Type B pancreatic cell (in vitro differentiated cells): Measurements from ENCODE around the gene ATIC. TPM values are rescaled to one million over a fixed set of nuclear protein-coding genes. Genes with fewer than 3 reads are reported as not detected.
"Not testable (repeated sequence)": the region's sequence is repeated elsewhere in the genome, so short reads cannot be mapped to it uniquely, and the experiment has no call there.

Experiments
- DNase-seq: peaks from one replicate; pipeline ENCODE4 v3.0.0; 2021; ENCODE audit warnings: mixed read lengths; ENCODE audit not compliant: unreplicated experiment; ENCODE audit errors: extremely low spot score
- H3K27ac Mint-ChIP-seq: 2 replicates; pipeline ENCODE4 v1.8.0; 2021; ENCODE audit warnings: mild to moderate bottlenecking, mixed read lengths
- H3K27me3 Mint-ChIP-seq: 2 replicates; pipeline ENCODE4 v1.8.0; 2021; ENCODE audit warnings: mixed read lengths
- H3K36me3 Mint-ChIP-seq: 2 replicates; pipeline ENCODE4 v1.8.0; 2021; ENCODE audit warnings: mixed read lengths
- H3K4me1 Mint-ChIP-seq: one replicate; pipeline ENCODE4 v1.8.0; 2021; ENCODE audit warnings: mixed read lengths; ENCODE audit not compliant: unreplicated experiment
- H3K4me3 Mint-ChIP-seq: 2 replicates; pipeline ENCODE4 v1.8.0; 2021; ENCODE audit warnings: mild to moderate bottlenecking, mixed read lengths
- H3K9me3 Mint-ChIP-seq: 2 replicates; pipeline ENCODE4 v1.8.0; 2021; ENCODE audit warnings: mixed read lengths
- total RNA-seq: library from RNA; stranded (reverse); gene quantifications from 2 replicates; pipeline ENCODE4 v1.2.1, GENCODE V29; 2021; ENCODE audit warnings: low replicate concordance
- TF ChIP-seq, protein P1 (sequence below): fragments of 200-600 bp; sonication (generic); conservative IDR thresholded peaks from 2 replicates; pipeline ENCODE4 v1.5.0; 2021; ENCODE audit warnings: antibody characterized with exemption, mild to moderate bottlenecking

The ATIC gene
- total RNA-seq, 1 donor from 2014 or later, result 152 TPM

GRCh38 chr2:215293879-215294278 lies 18.0 kb upstream of the ATIC start:
- peak overlapping the region; percentile 74 for H3K27ac Mint-ChIP-seq
- H3K9me3 Mint-ChIP-seq, result peaks cover 4% of the 10 kb centered on the region
- no peaks in the 10 kb centered on the region for H3K27me3 Mint-ChIP-seq
- H3K4me3 Mint-ChIP-seq, result peak overlapping the region; percentile 22
- TF ChIP-seq, protein P1, sequence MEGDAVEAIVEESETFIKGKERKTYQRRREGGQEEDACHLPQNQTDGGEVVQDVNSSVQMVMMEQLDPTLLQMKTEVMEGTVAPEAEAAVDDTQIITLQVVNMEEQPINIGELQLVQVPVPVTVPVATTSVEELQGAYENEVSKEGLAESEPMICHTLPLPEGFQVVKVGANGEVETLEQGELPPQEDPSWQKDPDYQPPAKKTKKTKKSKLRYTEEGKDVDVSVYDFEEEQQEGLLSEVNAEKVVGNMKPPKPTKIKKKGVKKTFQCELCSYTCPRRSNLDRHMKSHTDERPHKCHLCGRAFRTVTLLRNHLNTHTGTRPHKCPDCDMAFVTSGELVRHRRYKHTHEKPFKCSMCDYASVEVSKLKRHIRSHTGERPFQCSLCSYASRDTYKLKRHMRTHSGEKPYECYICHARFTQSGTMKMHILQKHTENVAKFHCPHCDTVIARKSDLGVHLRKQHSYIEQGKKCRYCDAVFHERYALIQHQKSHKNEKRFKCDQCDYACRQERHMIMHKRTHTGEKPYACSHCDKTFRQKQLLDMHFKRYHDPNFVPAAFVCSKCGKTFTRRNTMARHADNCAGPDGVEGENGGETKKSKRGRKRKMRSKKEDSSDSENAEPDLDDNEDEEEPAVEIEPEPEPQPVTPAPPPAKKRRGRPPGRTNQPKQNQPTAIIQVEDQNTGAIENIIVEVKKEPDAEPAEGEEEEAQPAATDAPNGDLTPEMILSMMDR, result no peak
- no peaks in the 10 kb centered on the region for H3K36me3 Mint-ChIP-seq
- DNase-seq, result no peak
- H3K4me1 Mint-ChIP-seq, result peaks cover 4% of the 10 kb centered on the region

GRCh38 chr2:215299337-215299859 lies 12.5 kb upstream of the ATIC start:
- TF ChIP-seq, protein P1, result no peak
- Mint-ChIP-seq H3K27me3 (no peaks in the 10 kb centered on the region), H3K27ac (no peak overlapping the region), H3K4me1 (peaks cover 4% of the 10 kb centered on the region), H3K36me3 (no peaks in the 10 kb centered on the region), H3K9me3 (peaks cover 4% of the 10 kb centered on the region), H3K4me3 (peak overlapping the region; percentile 19)
- no peak for DNase-seq

GRCh38 chr2:215301994-215302393 lies 9.9 kb upstream of the ATIC start:
- DNase-seq, result no peak
- Mint-ChIP-seq H3K4me1 (peaks cover 4% of the 10 kb centered on the region), H3K4me3 (no peak overlapping the region), H3K36me3 (no peaks in the 10 kb centered on the region), H3K9me3 (peaks cover 3% of the 10 kb centered on the region), H3K27me3 (no peaks in the 10 kb centered on the region), H3K27ac (no peak overlapping the region)
- TF ChIP-seq, protein P1, result no peak

DNA sequence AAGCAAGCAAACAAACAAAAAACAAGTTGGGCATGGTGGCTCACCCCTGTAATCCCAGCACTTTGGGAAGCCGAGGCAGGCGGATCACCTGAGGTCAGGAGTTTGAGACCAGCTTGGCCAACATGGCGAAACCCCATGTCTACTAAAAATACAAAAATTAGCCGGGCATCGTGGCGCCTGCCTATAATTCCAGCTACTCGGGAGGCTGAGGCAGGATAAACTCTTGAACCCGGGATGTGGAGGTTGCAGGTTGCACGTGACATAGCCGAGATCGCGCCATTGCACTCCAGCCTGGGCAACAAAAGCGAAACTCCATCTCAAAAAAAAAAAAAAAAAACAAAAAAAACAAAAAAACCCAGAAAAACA lies 617 bp upstream of the ATIC start:
- Mint-ChIP-seq H3K4me3 (peak overlapping the region; percentile 92), H3K4me1 (peaks cover 33% of the 10 kb centered on the region), H3K27ac (peak overlapping the region; percentile 88), H3K36me3 (peaks cover 30% of the 10 kb centered on the region)
- H3K27me3 Mint-ChIP-seq, DNase-seq, H3K9me3 Mint-ChIP-seq: not testable (repeated sequence)

- TF ChIP-seq, protein P1, result no peak
- peaks cover 35% of the 10 kb centered on the region for H3K4me1 Mint-ChIP-seq
- H3K4me3 Mint-ChIP-seq, result peak overlapping the region; percentile 98
- H3K9me3 Mint-ChIP-seq, result peaks cover 7% of the 10 kb centered on the region
- peaks cover 35% of the 10 kb centered on the region for H3K36me3 Mint-ChIP-seq
- DNase-seq, result no peak
- no peaks in the 10 kb centered on the region for H3K27me3 Mint-ChIP-seq
- peak overlapping the region; percentile 34 for H3K27ac Mint-ChIP-seq
These were observed 1.4 kb downstream of the ATIC start for GRCh38 chr2:215313255-215313613.

DNA sequence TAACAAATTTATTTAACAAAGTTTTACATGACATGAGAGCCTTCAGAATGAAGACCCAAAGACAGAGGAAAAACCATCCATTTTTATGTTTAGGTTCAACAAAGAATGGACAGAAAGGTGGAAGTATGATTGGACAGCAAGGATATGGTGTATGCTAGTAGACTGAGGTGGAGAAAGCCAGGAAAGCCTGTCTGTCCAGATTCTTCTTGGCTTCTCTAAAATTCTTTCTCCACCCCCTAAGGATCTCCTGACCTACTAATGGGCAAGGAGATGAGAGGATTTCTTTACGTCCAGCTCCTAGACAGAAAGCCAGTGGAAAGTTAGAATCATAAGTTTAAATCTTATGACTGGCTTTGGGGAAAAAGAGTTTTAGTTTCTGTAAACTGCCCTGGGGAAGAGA lies 3.0 kb downstream of the ATIC start:
- peaks cover 35% of the 10 kb centered on the region for H3K4me1 Mint-ChIP-seq
- peaks cover 7% of the 10 kb centered on the region for H3K9me3 Mint-ChIP-seq
- H3K36me3 Mint-ChIP-seq, result peaks cover 45% of the 10 kb centered on the region
- peak overlapping the region; percentile 77 for H3K4me3 Mint-ChIP-seq
- peak overlapping the region; percentile 87 for H3K27ac Mint-ChIP-seq
- TF ChIP-seq, protein P1, result no peak
- no peaks in the 10 kb centered on the region for H3K27me3 Mint-ChIP-seq
- no peak for DNase-seq
